DND-41 (cell line): ENCODE data around the gene AATK.

Source experiments
- ATAC-seq: fragments of 200-7000 bp; cut with Tn5 transposase; 3 replicates; pipeline ENCODE4 v1.9.1; 2021; ENCODE audit warnings: low read depth; ENCODE audit not compliant: insufficient read depth
- DNase-seq: peaks from one replicate; pipeline ENCODE4 v3.0.0-alpha.2; 2020
- H2AFZ ChIP-seq: 2 replicates; pipeline ENCODE4 v1.6.0; 2012; ENCODE audit warnings: low read depth, low read length
- H3K27ac ChIP-seq: 2 replicates; pipeline ENCODE4 v1.5.1; 2012; ENCODE audit warnings: low read length, inconsistent platforms
- H3K27me3 ChIP-seq: fragments of 200-600 bp; sonication (generic); 2 replicates; pipeline ENCODE4 v1.6.0; 2012; ENCODE audit warnings: low read length, mild to moderate bottlenecking, inconsistent platforms; ENCODE audit not compliant: insufficient read depth, poor library complexity
- H3K36me3 ChIP-seq: 2 replicates; pipeline ENCODE4 v1.5.1; 2012; ENCODE audit warnings: low read length, inconsistent platforms; ENCODE audit not compliant: insufficient read depth
- H3K4me1 ChIP-seq: 2 replicates; pipeline ENCODE4 v1.5.1; 2012; ENCODE audit warnings: mild to moderate bottlenecking, low read length; ENCODE audit not compliant: insufficient read depth
- H3K4me2 ChIP-seq: 2 replicates; pipeline ENCODE4 v1.6.0; 2012; ENCODE audit warnings: mild to moderate bottlenecking, moderate library complexity, low read length, inconsistent platforms; ENCODE audit not compliant: insufficient read depth
- H3K4me3 ChIP-seq, 2 experiments: fragments of 200-600 bp in 1 of 2; shearing (Covaris generic) in 1 of 2; 2 replicates each; pipeline ENCODE4 v1.5.1; 2012 to 2016; ENCODE audit warnings: inconsistent platforms in 2 of 2, low read length in 2 of 2, mild to moderate bottlenecking in 2 of 2, low read depth in 1 of 2, moderate library complexity in 1 of 2
- H3K79me2 ChIP-seq: 2 replicates; pipeline ENCODE4 v1.6.0; 2012; ENCODE audit warnings: low read length, inconsistent platforms; ENCODE audit not compliant: insufficient read depth
- H3K9ac ChIP-seq: 2 replicates; pipeline ENCODE4 v1.6.0; 2012; ENCODE audit warnings: low read depth, mild to moderate bottlenecking, inconsistent platforms, low read length, moderate library complexity
- H3K9me3 ChIP-seq: 2 replicates; pipeline ENCODE4 v1.5.1; 2012; ENCODE audit warnings: low read length, moderate library complexity, mild to moderate bottlenecking, inconsistent platforms; ENCODE audit not compliant: insufficient read depth, severe bottlenecking
- H4K20me1 ChIP-seq: 2 replicates; pipeline ENCODE4 v1.6.0; 2012; ENCODE audit warnings: low read length; ENCODE audit not compliant: insufficient read depth
- EZH2 ChIP-seq: IDR thresholded peaks from 3 replicates; pipeline ENCODE4 v1.6.1; 2012; ENCODE audit warnings: borderline replicate concordance, low read depth, mild to moderate bottlenecking, moderate library complexity, low read length, inconsistent platforms; ENCODE audit not compliant: severe bottlenecking
- TF ChIP-seq, protein P1 (sequence below): IDR thresholded peaks from 2 replicates; pipeline ENCODE4 v1.5.1; 2012; ENCODE audit warnings: borderline replicate concordance, low read length, moderate library complexity, mild to moderate bottlenecking; ENCODE audit not compliant: poor library complexity, severe bottlenecking; ENCODE audit errors: extremely low read depth

Gene AATK

DNA sequence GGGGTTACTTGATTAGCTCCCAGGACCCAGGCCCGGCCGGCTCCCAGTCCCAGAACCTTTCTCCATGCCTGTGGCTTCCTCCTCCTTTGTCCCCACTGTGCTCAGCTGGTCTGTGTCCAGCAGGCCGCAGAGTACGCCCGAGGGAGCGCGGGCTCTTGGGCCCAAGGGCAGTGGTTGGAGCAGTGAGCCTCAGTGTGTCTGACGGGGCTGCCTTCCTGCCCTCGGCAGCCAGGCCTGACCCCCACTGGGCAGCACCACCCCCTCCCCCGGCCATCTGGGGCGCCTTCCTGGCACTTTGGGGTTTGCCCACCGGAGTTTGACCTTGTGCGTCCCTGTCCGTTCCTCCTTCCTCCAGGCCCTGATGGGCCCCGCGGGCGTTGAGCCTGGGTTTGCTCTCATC, 63.2 kb downstream of the AATK start:
- Histone ChIP-seq H2AFZ (no peak overlapping the region), H3K79me2 (no peaks in the 10 kb centered on the region), H3K27ac (no peak overlapping the region), H3K36me3 (no peaks in the 10 kb centered on the region), H3K9ac (no peak overlapping the region), H3K4me3 (no peak overlapping the region), H4K20me1 (peaks cover 12% of the 10 kb centered on the region), H3K4me1 (0 out of 2 replicates have a peak, but pooled peaks cover 2% of the 10 kb centered on the region), H3K27me3 (no peaks in the 10 kb centered on the region), H3K4me2 (no peak overlapping the region), H3K9me3 (no peaks in the 10 kb centered on the region)
- no peak for ATAC-seq
- no peak for TF ChIP-seq EZH2
- TF ChIP-seq, protein P1, sequence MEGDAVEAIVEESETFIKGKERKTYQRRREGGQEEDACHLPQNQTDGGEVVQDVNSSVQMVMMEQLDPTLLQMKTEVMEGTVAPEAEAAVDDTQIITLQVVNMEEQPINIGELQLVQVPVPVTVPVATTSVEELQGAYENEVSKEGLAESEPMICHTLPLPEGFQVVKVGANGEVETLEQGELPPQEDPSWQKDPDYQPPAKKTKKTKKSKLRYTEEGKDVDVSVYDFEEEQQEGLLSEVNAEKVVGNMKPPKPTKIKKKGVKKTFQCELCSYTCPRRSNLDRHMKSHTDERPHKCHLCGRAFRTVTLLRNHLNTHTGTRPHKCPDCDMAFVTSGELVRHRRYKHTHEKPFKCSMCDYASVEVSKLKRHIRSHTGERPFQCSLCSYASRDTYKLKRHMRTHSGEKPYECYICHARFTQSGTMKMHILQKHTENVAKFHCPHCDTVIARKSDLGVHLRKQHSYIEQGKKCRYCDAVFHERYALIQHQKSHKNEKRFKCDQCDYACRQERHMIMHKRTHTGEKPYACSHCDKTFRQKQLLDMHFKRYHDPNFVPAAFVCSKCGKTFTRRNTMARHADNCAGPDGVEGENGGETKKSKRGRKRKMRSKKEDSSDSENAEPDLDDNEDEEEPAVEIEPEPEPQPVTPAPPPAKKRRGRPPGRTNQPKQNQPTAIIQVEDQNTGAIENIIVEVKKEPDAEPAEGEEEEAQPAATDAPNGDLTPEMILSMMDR: no peak
- DNase-seq: no peak

DNA sequence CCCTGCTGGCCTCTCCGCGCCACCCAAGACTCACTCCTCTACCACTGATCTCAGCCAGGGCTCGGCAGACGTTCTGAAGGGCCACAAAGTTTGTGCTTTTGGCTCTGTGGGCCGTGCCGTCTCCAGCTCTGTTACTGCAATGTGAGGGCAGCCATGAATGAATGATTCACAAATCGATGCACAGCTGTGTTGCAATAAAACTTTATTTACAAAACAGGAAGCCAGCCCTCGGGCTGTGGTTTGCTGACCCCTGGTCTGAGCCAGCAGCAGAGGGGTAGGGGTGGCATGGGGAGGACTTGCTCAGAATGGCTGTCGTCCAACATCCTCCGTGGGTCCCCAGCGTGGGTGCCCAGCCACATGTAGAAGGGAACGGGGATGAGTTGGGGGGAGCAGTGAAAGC, 63.7 kb downstream of the AATK start:
- Histone ChIP-seq H2AFZ (no peak overlapping the region), H3K4me1 (0 out of 2 replicates have a peak, but pooled peaks cover 2% of the 10 kb centered on the region), H3K4me2 (no peak overlapping the region), H4K20me1 (peaks cover 12% of the 10 kb centered on the region), H3K36me3 (no peaks in the 10 kb centered on the region), H3K9ac (no peak overlapping the region), H3K79me2 (no peaks in the 10 kb centered on the region), H3K27me3 (no peaks in the 10 kb centered on the region), H3K9me3 (no peaks in the 10 kb centered on the region), H3K4me3 (no peak overlapping the region), H3K27ac (no peak overlapping the region)
- DNase-seq (no peak), ATAC-seq (no peak)
- TF ChIP-seq, protein P1: no peak
- no peak for TF ChIP-seq EZH2

DNA sequence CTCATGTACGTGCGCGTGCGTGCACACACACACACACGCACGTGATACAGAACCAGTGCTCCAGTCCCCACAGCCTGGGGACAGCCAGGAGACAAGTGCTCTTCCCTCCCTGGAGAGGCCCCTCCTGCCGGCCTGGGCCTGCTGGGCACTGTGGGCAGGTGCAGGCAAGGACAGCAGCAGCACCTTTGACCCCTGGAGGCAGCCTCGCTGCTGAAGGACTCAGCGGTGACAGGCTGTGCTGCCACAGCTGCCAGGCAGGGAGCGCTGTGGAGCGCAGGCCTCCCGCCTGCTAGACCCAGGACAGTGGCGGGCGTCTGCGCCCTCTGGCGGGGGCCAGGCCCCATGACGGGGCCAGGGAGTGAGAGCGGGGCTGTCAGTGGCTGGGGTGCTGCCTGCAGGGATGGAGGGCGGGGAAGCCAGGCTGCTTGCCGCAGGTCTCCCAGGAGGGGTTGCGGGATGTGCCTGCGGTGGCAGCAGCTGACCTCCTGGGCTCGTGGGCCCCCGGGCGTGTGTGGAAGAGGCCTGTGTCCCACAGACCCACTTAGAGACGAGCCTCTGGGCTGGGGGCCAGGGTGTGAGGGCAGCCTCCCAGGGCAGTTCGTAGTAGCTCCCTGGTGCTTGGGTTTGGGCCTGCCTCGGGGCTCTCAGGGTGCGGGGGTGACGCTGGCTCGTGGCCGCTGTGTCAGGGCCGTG, 64.3 kb downstream of the AATK start:
- H3K9me3 ChIP-seq: no peaks in the 10 kb centered on the region
- no peak overlapping the region for H3K9ac ChIP-seq

More for the DNA sequence above, 64.3 kb downstream of the AATK start:
- Histone ChIP-seq H3K4me3 (no peak overlapping the region), H3K27ac (no peak overlapping the region), H3K4me1 (peaks cover 6% of the 10 kb centered on the region; the same call in 1 of the 2 replicates), H4K20me1 (peaks cover 12% of the 10 kb centered on the region), H3K36me3 (no peaks in the 10 kb centered on the region), H3K27me3 (no peaks in the 10 kb centered on the region), H2AFZ (no peak overlapping the region), H3K4me2 (no peak overlapping the region), H3K79me2 (no peaks in the 10 kb centered on the region)
- TF ChIP-seq, protein P1: peak; percentile 100
- no peak for TF ChIP-seq EZH2
- ATAC-seq (peak; percentile 99), DNase-seq (peak; percentile 91)
